Astrocyte of the cerebellum (primary cell): ENCODE measurements around the gene TTC17.

Experiments used
- DNase-seq: peaks from one replicate; pipeline ENCODE4 v3.0.0-alpha.2; 2011; ENCODE audit warnings: low read depth
- H3K4me3 ChIP-seq: 2 replicates; pipeline ENCODE4 v1.5.1; 2011; ENCODE audit warnings: mild to moderate bottlenecking, low read depth, low read length, moderate library complexity
- CTCF ChIP-seq: IDR thresholded peaks from 2 replicates; pipeline ENCODE4 v1.5.1; 2012; ENCODE audit warnings: low read length, low read depth, moderate library complexity, mild to moderate bottlenecking; ENCODE audit errors: missing control alignments
- in situ Hi-C: cut with HindIII; loops from 2 replicates; pipeline ENCODE4 v1.10.0; 2017; ENCODE audit warnings: low sequenced_read_pairs

Gene TTC17

GRCh38 chr11:43366677-43367076 is 8.0 kb downstream of the TTC17 start:
- DNase-seq: no peak
- in situ Hi-C loops: no loop called here
- TF ChIP-seq CTCF: no peak
- no peak overlapping the region for H3K4me3 ChIP-seq

GRCh38 chr11:43367382-43368178 is 8.9 kb downstream of the TTC17 start:
- DNase-seq: no peak
- no peak overlapping the region for H3K4me3 ChIP-seq
- in situ Hi-C loops: no loop called here
- no peak for TF ChIP-seq CTCF

- H3K4me3 ChIP-seq: no peak overlapping the region
- no peak for DNase-seq
- TF ChIP-seq CTCF: no peak
- in situ Hi-C loops: no loop called here
Observed at GRCh38 chr11:43376065-43376464, 17.3 kb downstream of the TTC17 start.

- in situ Hi-C loops: no loop called here
- no peak for DNase-seq
- no peak overlapping the region for H3K4me3 ChIP-seq
- no peak for TF ChIP-seq CTCF
Observed at GRCh38 chr11:43376594-43376993, 17.9 kb downstream of the TTC17 start.

GRCh38 chr11:43377389-43377788 is 18.7 kb downstream of the TTC17 start:
- no peak for TF ChIP-seq CTCF
- no peak overlapping the region for H3K4me3 ChIP-seq
- no peak for DNase-seq
- in situ Hi-C loops: no loop called here

- in situ Hi-C loops: no loop called here
- no peak for DNase-seq
- TF ChIP-seq CTCF: no peak
- no peak overlapping the region for H3K4me3 ChIP-seq
Observed at GRCh38 chr11:43378897-43379296, 20.2 kb downstream of the TTC17 start.
